ENCODE data around the gene LIN37.

LIN37 gene

GRCh38 chr19:35716801-35717664 lies 31.3 kb upstream of the LIN37 start:
- peak; percentile 58; the same call in 1 of the 2 replicates for TF ChIP-seq SIN3A (IDR thresholded peaks at IDR 0.05; ENCODE audit: borderline replicate concordance, insufficient read depth, low read length)
- peak; percentile 77 for TF ChIP-seq FOXP2 (optimal IDR thresholded peaks at IDR 0.05; ENCODE audit: borderline replicate concordance, extremely low read depth, extremely low read length, insufficient read depth)
- 0 out of 4 replicates have a peak, but pooled peaks of 1 of the 2 experiments have one; percentile 42 for TF ChIP-seq REST (IDR thresholded peaks at IDR 0.05; ENCODE audit: insufficient read depth in 1 of 2, low read depth in 2 of 2, low read length in 2 of 2)
- peak; percentile 85 for TF ChIP-seq POLR2AphosphoS5 (IDR thresholded peaks at IDR 0.05; ENCODE audit: low read depth, low read length)
- TF ChIP-seq TAF1 (IDR thresholded peaks at IDR 0.05; ENCODE audit: borderline replicate concordance, insufficient read depth, low read length) = peak; percentile 19; the same call in 1 of the 2 replicates

DNA sequence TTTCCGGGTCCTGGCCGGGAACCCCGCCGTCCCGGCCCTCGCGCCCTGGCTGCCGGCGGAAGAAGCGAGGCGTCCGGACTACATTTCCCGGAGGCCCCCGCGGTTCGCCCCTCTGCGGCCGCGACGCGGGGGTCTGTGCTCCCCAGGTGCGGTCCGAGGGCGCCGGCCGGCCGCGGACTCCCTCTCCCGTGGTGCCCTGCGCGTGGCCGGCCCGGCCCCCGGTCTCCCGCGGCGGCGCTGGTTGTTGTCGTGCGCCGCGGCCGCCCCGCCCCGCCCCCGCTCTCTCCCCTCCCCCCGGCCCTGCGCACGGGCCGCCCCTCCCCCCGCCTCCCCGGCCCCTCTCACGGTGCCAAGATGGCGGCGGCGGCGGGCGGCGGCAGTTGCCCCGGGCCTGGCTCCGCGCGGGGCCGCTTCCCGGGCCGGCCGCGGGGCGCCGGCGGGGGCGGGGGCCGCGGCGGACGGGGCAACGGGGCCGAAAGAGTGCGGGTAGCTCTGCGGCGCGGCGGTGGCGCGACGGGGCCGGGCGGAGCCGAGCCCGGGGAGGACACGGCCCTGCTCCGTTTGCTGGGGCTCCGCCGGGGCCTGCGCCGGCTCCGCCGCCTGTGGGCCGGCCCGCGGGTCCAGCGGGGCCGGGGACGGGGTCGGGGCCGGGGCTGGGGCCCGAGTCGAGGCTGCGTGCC lies 30.6 kb upstream of the LIN37 start, which contains the start of gene KMT2B:
Gene KMT2B, plus strand, starts transcription at position 339 of the 680 bp plus-strand sequence. Its CDS starts 16 bp downstream, at position 355.
- no peak for TF ChIP-seq FOXP2 (optimal IDR thresholded peaks at IDR 0.05; ENCODE audit: borderline replicate concordance, extremely low read depth, extremely low read length, insufficient read depth)
- TF ChIP-seq POLR2AphosphoS5 (IDR thresholded peaks at IDR 0.05; ENCODE audit: low read depth, low read length) = no peak
- TF ChIP-seq REST (IDR thresholded peaks at IDR 0.05; ENCODE audit: insufficient read depth in 1 of 2, low read depth in 2 of 2, low read length in 2 of 2) = no peak
- TF ChIP-seq SIN3A (IDR thresholded peaks at IDR 0.05; ENCODE audit: borderline replicate concordance, insufficient read depth, low read length) = no peak
- TF ChIP-seq TAF1 (IDR thresholded peaks at IDR 0.05; ENCODE audit: borderline replicate concordance, insufficient read depth, low read length) = no peak

- TF ChIP-seq POLR2AphosphoS5 (IDR thresholded peaks at IDR 0.05; ENCODE audit: low read depth, low read length) (no peak), SIN3A (IDR thresholded peaks at IDR 0.05; ENCODE audit: borderline replicate concordance, insufficient read depth, low read length) (no peak), FOXP2 (optimal IDR thresholded peaks at IDR 0.05; ENCODE audit: borderline replicate concordance, extremely low read depth, extremely low read length, insufficient read depth) (no peak)
These were observed 29.9 kb upstream of the LIN37 start for GRCh38 chr19:35718345-35719041.

DNA sequence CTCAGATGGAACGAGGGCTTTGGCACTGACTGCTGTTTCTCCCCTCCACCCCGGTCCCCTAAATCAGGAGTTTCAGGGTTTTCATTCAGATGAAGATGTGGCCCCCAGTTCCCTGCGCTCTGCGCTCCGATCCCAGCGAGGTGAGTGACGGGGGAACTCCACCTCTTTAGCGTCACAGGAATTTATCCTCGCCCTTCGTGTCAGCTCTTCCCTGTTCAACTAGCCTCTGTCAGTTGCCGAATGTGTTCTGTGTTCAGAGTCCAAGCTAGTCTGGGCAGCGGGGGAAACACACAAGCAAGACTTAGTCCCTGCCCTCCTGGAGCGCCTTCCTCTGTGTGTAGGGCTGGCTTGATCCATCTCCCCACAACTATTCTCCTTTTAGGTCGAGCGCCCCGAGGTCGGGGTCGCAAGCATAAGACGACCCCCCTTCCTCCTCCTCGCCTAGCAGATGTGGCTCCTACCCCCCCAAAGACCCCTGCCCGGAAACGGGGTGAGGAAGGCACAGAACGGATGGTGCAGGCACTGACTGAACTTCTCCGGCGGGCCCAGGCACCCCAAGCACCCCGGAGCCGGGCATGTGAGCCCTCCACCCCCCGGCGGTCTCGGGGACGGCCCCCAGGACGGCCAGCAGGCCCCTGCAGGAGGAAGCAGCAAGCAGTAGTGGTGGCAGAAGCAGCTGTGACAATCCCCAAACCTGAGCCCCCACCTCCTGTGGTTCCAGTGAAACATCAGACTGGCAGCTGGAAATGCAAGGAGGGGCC lies 28.8 kb upstream of the LIN37 start:
- TF ChIP-seq POLR2AphosphoS5 (IDR thresholded peaks at IDR 0.05; ENCODE audit: low read depth, low read length) (no peak), FOXP2 (optimal IDR thresholded peaks at IDR 0.05; ENCODE audit: borderline replicate concordance, extremely low read depth, extremely low read length, insufficient read depth) (no peak), REST (IDR thresholded peaks at IDR 0.05; ENCODE audit: insufficient read depth in 1 of 2, low read depth in 2 of 2, low read length in 2 of 2) (no peak), TAF1 (IDR thresholded peaks at IDR 0.05; ENCODE audit: borderline replicate concordance, insufficient read depth, low read length) (no peak), SIN3A (IDR thresholded peaks at IDR 0.05; ENCODE audit: borderline replicate concordance, insufficient read depth, low read length) (no peak)
